HG03064 (cell line): Measurements from ENCODE around the gene XRCC4.
"Not testable (repeated sequence)": the region's sequence is repeated elsewhere in the genome, so short reads cannot be mapped to it uniquely, and the experiment has no call there.

ENCODE experiments used
- ATAC-seq: cut with Tn5 transposase; IDR thresholded peaks from one replicate; pipeline ENCODE4 v1.9.1; 2021; ENCODE audit warnings: low read depth; ENCODE audit not compliant: unreplicated experiment

The XRCC4 gene

DNA sequence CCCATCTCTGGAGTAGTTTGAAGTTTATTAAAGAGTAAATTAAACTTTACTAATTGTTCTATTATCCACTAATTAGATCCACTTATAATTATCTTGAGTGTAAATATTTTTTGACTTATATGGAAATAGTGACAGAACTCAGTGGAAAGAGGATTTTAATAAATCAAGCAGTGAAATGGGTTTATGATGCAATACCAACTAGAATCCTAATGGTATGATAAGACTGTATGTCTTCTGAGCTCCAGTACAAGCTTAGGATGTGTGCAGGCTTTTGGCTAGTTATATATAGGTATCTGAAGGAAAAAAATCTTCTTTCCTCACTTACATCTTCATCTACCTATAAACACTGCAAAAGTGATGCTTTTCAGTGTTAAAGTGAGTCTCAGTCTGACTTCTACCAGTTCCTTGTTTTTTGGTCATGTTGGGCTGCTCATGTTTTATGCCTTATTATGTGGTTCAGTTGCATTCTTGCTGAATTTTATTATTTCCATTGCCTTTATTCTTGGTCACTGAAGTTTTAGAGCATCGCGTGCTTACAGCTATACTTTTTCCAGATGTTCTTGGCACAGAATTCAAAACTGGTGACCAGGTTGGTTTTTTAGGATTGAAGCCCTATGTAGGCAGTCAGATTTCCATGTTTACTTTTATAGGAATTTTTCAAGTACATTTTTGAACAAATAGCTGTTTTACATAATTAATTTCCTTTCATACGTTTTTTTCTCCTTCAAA is 30.5 kb downstream of the XRCC4 start:
- ATAC-seq: no peak

DNA sequence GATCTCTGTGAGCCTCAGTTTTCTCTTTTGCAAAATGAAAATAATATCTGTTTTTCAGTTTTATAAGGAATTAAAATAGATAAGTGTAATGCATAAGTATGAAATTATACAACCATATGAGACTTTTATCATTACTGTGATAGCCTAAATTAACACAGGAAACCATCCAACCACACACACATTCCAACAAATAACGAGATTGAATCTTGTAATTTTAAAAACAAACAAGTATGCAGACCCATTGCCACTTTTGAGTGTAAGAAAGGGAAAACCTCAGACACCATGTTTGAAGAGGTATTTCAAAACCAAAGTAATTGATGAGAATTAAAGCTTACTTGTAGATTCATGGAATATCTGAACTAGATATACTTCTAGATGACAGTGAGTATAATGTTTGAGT is 32.0 kb downstream of the XRCC4 start:
- no peak for ATAC-seq

DNA sequence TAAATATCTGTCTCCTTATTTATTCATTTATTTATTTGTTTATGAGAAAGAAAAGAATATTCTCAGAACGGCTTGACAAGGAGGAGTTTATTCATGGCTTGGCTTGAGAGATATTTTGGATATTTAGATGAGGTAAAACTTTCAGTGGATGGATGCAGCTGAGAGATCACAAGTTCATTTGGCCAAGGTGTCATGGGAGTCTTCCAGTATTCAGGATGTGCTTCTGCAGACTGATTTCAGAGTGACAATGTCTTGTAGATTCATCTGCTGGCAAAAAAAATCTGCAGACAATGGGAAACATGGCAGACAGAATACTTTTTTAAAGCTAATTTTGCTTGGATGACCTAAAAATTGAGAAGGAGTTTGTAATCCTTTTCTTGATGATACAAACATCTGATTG is 38.5 kb downstream of the XRCC4 start:
- no peak for ATAC-seq

DNA sequence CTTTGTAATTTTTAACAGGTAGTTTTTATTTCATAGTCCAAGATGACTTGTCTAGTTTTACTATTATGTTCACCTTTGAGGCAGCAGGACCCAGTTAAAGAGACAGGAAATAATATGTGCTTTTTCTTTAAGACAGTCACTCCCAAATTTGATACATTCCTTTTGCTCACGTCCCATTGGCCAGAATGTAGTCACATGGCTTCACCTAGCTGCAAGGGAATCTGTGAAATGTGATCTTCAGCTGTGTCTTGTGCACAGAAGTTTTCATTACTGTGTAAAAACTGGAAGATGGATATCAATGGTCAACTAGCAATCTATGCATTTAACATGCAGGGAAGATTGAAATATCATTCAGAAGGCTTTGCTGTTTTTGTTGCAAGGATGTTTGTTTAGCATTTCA is 41.1 kb downstream of the XRCC4 start:
- ATAC-seq: no peak

DNA sequence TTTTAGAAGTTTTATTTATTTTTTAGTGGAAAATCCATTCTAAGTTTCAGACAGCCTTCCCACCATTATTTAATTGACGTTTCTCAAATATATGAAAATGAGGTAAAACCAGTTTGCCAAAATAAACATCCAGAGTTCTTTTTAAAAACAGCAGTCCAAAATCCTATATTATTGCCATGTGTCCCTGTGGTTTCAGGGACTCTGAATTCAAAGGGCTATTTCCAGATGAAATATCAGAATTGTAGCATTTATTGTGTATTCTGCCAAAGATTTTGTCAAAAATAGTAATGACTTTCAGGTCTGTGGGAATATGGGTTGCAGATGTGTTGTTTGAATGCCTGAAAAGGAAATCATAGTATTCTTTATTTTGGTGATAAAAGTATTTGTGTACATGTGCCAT is 41.6 kb downstream of the XRCC4 start:
- no peak for ATAC-seq

DNA sequence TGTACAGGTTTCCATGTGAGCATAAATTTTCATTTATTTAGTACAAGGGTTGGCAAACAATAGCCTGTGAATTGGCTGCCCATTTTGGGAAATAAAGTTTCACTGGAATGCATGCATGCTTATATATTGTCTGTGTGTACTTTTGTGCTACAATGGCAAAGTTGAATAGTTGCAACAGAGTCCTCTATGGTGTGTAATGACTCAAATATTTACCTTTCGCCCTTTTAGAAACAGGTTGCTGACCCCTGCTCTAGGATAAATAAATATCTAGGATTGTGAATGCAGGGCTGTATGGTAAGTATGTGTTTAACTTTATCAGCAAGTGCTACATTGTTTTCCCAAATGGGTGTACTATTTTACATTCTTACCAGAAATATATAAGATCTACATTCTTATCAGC is 47.2 kb downstream of the XRCC4 start:
- ATAC-seq: no peak

DNA sequence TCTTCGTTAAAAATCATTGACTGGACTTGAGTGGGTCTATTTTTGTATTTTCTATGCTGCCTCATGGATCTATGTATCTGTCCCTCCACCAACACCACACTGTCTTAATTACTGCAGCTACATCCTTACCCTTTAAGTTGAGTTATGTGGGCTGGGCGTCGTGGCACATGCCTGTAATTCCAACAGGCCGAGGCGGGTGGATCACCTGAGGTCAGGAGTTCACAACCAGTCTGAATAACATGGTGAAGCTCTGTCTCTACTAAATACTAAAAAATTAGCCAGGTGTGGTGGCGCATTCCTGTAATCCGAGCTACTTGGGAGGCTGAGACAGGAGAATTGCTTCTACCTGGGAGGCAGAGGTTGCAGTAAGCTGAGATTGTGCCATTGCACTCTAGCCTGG is 48.2 kb downstream of the XRCC4 start:
- ATAC-seq: no peak

DNA sequence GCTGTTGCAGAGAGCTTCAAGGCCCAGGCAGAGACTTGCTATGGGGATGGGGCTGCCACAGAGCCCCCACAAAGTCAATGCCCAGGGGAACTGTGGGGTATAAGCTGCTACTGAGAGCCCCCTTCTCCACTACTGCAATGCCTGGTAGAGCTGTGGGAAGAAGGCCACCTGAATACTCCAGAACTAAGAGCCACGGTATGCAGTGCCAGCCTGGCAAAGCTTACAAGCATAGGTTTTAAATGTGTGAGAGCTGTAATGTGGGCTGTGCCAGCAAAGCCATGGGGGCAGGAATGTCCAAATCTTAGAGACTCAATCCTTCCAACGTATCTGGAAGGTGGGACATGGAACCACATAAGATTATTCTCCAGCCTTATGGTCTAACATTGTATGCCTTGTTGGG is 49.2 kb downstream of the XRCC4 start:
- no peak for ATAC-seq

DNA sequence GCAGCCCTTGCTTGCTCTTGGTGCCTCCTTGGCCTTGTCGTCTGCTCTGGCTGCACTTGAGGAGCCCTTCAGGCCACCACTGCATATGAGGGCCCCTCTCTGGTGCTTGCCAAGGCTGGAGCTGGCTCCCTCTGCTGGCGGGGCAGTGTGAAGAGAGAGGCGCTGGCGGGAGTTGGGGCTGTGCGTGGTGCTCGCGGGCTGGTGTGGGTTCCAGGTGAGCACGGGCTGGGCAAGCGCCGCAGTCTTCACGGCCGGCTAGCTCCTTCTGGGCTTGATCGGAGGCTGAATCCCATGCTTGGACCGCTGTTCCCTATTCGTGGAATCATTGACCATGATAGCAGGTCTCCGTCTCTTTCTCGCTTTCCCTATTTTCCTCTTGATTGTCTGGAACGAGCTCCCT is 56.5 kb downstream of the XRCC4 start:
- no peak for ATAC-seq

DNA sequence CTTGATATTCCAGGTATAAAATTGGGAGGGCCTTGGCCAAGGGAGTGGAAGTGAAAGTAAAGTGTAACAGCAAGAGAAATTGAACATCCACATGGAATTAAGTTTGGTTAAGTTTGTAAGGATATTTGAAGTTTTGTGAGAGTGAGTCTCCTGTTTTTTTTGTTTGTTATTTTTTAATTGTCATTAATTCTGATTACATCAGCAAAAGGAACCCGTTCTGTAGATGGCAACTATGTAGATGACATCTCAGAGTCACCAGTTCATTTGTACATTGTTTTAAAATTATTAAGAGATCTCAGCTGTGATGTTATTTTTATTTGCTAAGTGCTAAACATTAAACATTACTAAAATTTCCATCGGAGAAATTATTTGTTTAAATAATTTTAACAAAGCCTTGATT is 65.2 kb downstream of the XRCC4 start:
- no peak for ATAC-seq

DNA sequence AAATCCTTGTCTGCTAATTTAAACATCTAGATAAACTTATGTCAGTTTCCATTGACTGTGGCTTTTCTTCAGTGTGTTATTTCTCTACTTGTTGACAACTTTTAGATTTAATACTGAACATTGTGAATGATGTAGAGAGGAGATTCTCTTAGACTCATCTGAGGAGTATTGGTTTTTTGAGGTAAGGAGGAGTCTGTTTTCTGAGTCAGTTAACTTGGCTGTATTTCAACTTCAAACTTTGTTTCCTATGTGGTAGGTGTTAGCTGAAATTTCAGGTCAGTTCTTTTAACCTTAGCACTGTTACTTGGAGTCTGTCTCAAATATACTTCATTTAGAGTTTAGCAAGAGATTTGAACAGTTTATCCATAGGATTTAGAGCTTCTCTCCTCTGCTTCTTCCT is 67.9 kb downstream of the XRCC4 start:
- ATAC-seq: no peak

DNA sequence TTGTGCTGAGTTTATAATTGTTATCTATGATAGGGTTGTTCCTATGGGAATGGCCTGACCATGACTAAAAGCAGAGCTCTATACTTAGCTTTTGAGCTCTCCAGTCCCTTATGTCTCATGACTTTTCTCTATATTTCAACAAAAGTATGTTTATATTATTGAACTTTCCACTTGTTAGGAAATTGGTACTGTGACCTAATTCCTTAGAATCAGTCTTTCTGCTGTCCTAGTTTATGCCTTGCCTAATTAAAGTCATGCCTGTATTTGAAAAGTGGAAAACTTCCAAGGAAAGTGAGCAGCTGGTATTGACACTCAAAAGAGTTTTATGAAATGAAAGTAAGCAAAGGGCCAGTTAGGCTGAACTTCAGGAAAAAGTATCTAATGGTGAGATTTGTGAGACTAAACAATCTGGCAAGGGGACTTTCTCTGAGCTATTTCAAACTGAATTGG is 68.6 kb downstream of the XRCC4 start:
- ATAC-seq: no peak

DNA sequence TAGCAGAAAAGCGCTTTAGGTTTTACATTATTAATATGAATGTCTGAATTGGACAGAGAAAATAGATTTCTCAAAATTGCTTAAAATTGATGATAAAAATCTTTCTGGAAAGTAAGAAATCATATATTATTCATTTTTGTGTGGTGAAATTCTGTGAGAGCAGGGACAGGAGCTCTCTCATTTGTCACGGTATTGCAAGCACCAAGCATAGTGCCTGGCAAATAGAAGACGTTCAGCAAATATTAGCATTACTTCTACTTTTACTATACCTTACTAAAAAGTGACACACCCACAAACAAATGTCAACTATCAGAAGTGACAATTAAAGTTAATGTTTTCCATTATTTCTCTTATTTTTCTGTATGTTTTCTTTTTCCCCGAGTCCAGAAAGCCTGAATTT is 69.1 kb downstream of the XRCC4 start:
- ATAC-seq: no peak

DNA sequence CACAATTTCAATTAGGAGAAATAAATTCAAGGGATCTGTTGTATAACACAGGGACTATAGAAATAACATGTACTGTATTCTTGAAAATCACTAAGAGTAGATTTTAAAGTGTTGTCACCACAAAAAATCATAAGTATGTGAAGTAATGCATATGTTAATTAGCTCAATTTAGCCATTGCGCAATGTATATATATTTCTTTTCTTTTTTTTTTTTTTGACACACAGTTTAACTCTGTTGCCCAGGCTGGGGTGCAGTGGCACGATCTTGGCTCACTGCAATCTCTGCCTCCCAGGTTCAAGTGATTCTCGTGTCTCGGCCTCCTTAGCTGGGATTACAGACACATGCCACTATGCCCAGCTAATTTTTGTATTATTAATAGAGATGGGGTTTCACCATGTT is 70.2 kb downstream of the XRCC4 start:
- no peak for ATAC-seq

DNA sequence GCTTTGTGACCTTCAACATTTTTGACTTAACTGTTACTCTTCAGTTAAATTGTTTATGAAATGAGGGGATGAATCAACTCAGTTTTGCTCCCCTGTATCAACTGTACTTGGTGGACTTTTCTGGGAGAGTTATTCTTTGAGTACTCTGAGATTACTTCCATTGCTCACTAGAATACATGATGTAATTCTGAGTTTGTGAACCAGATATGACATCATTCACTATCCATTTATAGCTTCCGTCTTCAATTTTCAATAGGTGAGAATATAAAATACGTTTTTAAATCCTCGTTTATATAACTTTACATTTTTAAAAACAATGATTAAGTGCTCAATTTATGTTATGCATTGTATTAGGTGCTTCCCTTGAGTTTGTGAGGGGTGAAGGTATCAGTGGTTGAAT is 71.0 kb downstream of the XRCC4 start:
- no peak for ATAC-seq

DNA sequence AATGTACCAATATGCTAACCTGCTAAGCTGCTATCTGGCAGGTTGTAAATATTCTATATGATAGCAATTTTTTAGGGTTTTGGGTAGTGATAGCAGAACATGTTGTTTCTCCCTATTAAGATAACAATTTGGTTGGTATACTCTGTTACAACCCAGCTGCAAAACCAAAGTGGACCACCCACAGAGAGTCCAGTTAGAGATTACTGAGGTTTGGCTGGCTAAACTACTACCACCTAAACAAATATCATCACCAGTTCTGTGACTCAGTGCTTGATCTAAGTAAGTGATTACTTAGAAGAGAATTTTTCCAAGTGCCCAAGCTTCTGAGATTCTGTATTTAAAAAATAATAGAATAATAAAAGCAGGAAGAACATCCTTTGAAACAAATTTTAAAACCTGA is 72.3 kb downstream of the XRCC4 start:
- no peak for ATAC-seq

DNA sequence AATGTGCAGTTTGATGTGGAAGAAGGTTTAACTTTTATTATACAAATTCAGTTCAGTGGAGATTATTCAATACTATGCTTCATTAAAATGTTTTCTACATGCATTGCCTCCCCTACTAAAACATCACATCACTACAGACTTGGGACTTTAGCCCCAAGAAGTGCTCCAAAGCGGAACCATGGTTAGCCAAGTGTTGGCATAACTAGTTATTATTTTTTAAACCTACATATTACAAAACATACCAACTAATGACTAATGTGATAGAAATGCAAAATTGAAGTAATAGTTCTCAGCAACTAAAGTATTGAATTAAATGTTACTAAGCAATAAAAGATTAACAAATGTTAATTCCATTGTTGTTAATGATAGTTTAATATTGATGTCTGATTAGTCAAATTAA is 74.5 kb downstream of the XRCC4 start:
- ATAC-seq: no peak

DNA sequence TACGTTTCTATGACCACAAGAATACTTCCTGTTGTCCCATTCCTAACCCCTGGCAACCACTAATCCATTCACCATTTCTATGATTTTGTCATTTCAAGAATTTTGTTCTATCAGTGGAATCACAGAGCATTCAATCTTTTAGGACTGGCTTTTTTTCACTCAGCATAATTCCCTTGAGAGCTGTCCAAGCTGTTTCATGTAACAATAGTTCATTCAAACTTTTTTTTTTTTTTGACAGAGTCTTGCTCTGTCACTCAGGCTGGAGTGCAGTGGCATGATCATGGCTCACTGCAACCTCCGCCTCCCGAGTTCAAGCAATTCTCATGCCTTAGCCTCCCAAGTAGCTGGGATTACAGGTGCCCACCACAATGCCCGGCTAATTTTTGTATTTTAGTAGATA is 75.6 kb downstream of the XRCC4 start:
- not testable (repeated sequence) for ATAC-seq

DNA sequence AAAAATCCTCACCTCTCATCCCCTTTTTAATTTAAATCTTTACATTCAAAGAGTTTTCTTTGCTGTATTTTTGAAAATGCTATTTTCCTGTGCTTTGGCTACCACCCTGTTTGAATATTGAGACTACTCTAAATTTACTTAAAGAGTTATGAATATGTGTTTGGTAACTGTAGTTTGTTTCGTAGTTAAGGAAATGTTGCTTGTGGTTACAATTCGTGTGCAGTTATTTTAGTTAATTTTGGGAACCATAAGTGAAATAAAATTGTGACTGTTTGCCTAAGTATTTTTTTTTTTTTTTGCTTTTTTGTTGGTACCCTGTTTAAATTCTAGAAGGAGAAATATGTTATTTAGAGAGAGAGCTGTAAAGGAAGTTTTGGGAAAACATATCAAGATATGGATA is 78.7 kb downstream of the XRCC4 start:
- no peak for ATAC-seq

DNA sequence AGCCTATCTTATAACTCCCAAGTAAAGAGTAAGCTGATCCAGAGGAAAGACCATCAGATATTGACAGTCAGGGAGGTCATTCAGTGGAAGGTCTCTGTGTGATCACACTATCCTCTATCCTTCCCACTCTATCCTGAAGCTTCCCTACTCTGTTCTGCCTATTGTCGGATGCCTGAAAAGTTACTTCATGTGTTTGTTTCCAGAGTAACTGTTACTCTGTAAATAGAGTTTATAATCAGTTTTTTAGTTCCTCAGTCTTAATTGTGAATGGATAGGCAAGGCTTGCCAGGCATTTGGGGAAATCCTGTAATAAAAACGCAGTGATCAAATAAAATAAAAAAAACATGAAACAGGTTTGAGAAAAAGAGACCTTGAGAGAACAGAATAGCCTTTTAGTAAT is 79.8 kb downstream of the XRCC4 start:
- ATAC-seq: no peak

DNA sequence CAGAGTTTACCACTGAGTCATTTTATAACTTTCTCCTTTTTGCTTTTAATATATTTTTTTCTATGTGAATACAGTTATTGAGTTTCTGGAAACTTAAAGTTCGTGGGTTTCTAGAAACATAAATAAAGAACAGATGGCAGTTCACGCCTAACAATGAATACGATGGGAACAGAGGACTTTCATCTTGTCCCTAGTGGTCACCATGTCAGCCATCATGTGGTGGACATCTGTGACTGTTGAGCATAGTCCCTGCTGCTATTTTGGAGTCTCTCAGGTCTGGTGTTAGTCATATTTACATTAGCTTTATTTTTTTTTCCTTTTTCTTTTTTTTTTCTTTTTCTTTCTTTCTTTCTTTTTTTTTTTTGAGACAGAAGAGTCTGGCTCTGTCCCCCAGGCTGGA is 85.3 kb downstream of the XRCC4 start:
- ATAC-seq: no peak

DNA sequence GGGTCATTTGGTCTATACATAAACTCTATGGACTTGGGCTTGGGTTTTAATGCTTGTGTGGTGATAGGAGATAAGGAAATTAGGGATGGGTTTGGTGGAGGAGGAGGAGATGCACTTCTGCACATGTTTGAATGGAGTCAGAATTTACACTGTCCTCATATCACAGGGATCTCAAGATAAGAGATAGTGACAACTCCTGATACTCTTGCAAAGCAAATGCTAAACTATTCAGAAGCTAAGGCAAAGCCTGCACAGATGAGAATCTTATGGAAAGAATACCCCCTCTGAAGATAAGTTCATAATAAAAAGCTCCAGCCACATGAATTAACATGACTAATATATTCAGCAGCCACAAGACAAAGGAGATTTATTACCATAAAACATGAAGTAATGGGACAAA is 90.2 kb downstream of the XRCC4 start:
- ATAC-seq: no peak
